PFSK-1 (cell line): Measurements from ENCODE around the gene NIPAL4.

ENCODE experiments used
- FOXP2 ChIP-seq: optimal IDR thresholded peaks from 2 replicates; pipeline ENCODE3; 2011; ENCODE audit warnings: borderline replicate concordance, control low read depth, inconsistent platforms; ENCODE audit not compliant: insufficient read depth; ENCODE audit errors: extremely low read length, extremely low read depth
- POLR2AphosphoS5 ChIP-seq: IDR thresholded peaks from 2 replicates; pipeline ENCODE4 v1.6.1; 2012; ENCODE audit warnings: low read depth, mild to moderate bottlenecking, control low read depth, low read length, moderate library complexity
- REST ChIP-seq, 2 experiments: IDR thresholded peaks; 2 replicates each; pipeline versions ENCODE4 v1.6.1 to v1.8.0; 2011 to 2012; ENCODE audit warnings: low read depth in 2 of 2, low read length in 2 of 2, control low read depth in 1 of 2, inconsistent platforms in 1 of 2, mild to moderate bottlenecking in 1 of 2, moderate library complexity in 1 of 2; ENCODE audit not compliant: insufficient read depth in 1 of 2
- TAF1 ChIP-seq: IDR thresholded peaks from 2 replicates; pipeline ENCODE4 v1.6.1; 2012; ENCODE audit warnings: low read length, control low read depth, borderline replicate concordance; ENCODE audit not compliant: insufficient read depth

GRCh38 chr5:157470631-157471030 lies 10.6 kb downstream of the NIPAL4 start:
- TF ChIP-seq TAF1 (no peak), REST (IDR thresholded peaks at IDR 0.05; ENCODE audit: insufficient read depth in 1 of 2, low read depth in 2 of 2, low read length in 2 of 2) (no peak), POLR2AphosphoS5 (no peak), FOXP2 (no peak)
